GM21526 (cell line): ENCODE measurements around the gene ADSL.
"Not testable (repeated sequence)": the region's sequence is repeated elsewhere in the genome, so short reads cannot be mapped to it uniquely, and the experiment has no call there.

Source experiments
- ATAC-seq: cut with Tn5 transposase; IDR thresholded peaks from one replicate; pipeline ENCODE4 v1.9.1; 2021; ENCODE audit warnings: moderate library complexity; ENCODE audit not compliant: unreplicated experiment, low FRiP score

The ADSL gene

GRCh38 chr22:40366068-40366467 is 19.8 kb downstream of the ADSL start:
- no peak for ATAC-seq

GRCh38 chr22:40367342-40367741 is 21.0 kb downstream of the ADSL start:
- no peak for ATAC-seq

GRCh38 chr22:40368016-40368415 is 21.7 kb downstream of the ADSL start:
- no peak for ATAC-seq

- ATAC-seq, result no peak
Measured at GRCh38 chr22:40368836-40369235, 22.5 kb downstream of the ADSL start.

- no peak for ATAC-seq
Measured at GRCh38 chr22:40374567-40374966, 28.3 kb downstream of the ADSL start.

- no peak for ATAC-seq
Measured at GRCh38 chr22:40376149-40376548, 29.8 kb downstream of the ADSL start.

GRCh38 chr22:40377931-40378330 is 31.6 kb downstream of the ADSL start:
- no peak for ATAC-seq

- ATAC-seq, result not testable (repeated sequence)
Measured at GRCh38 chr22:40378448-40378847, 32.1 kb downstream of the ADSL start.

GRCh38 chr22:40381461-40381860 is 35.2 kb downstream of the ADSL start:
- ATAC-seq, result no peak

- ATAC-seq, result no peak
Measured at GRCh38 chr22:40383905-40384304, 37.6 kb downstream of the ADSL start.

GRCh38 chr22:40385036-40385782 is 38.9 kb downstream of the ADSL start:
- ATAC-seq, result no peak

- ATAC-seq, result no peak
Measured at GRCh38 chr22:40387746-40388145, 41.4 kb downstream of the ADSL start.

- ATAC-seq, result no peak
Measured at GRCh38 chr22:40388231-40388630, 41.9 kb downstream of the ADSL start.

- no peak for ATAC-seq
Measured at GRCh38 chr22:40391417-40391816, 45.1 kb downstream of the ADSL start.

GRCh38 chr22:40392618-40393017 is 46.3 kb downstream of the ADSL start:
- no peak for ATAC-seq

- no peak for ATAC-seq
Measured at GRCh38 chr22:40394607-40395006, 48.3 kb downstream of the ADSL start.

- ATAC-seq, result no peak
Measured at GRCh38 chr22:40395607-40396006, 49.3 kb downstream of the ADSL start.

GRCh38 chr22:40396882-40397281 is 50.6 kb downstream of the ADSL start:
- ATAC-seq, result no peak

GRCh38 chr22:40397396-40397795 is 51.1 kb downstream of the ADSL start:
- no peak for ATAC-seq

- no peak for ATAC-seq
Measured at GRCh38 chr22:40399621-40400020, 53.3 kb downstream of the ADSL start.

GRCh38 chr22:40400159-40400558 is 53.9 kb downstream of the ADSL start:
- no peak for ATAC-seq

- ATAC-seq, result no peak
Measured at GRCh38 chr22:40401532-40401931, 55.2 kb downstream of the ADSL start.

- no peak for ATAC-seq
Measured at GRCh38 chr22:40401981-40402406, 55.7 kb downstream of the ADSL start.
